SHP77 treated with DMSO at 0.1 percent for 48 hours (cell line): ENCODE results near the gene SNUPN.

Experiments used
- DNase-seq: peaks from one replicate; lab custom pipeline; 2025; lab: John Stamatoyannopoulos, UW

The SNUPN gene

GRCh38 chr15:75625542-75626347 is at the start of gene SNUPN:
SNUPN (minus strand) TSS chr15:75625725; CDS start chr15:75621051, 4,674 bp downstream.
- peak; percentile 93 for DNase-seq

- DNase-seq: no peak
These were observed 48.8 kb upstream of the SNUPN start for GRCh38 chr15:75674366-75674765.

GRCh38 chr15:75673426-75674235 is 48.1 kb upstream of the SNUPN start:
- DNase-seq: no peak

GRCh38 chr15:75672646-75673425 is 47.3 kb upstream of the SNUPN start:
- no peak for DNase-seq

GRCh38 chr15:75671730-75672602 is 46.4 kb upstream of the SNUPN start:
- no peak for DNase-seq

GRCh38 chr15:75669879-75670212 is 44.3 kb upstream of the SNUPN start:
- no peak for DNase-seq

- no peak for DNase-seq
These were observed 43.8 kb upstream of the SNUPN start for GRCh38 chr15:75669191-75669878.

GRCh38 chr15:75666823-75667501 is 41.4 kb upstream of the SNUPN start:
- DNase-seq: no peak

- peak; percentile 72 for DNase-seq
These were observed 38.5 kb upstream of the SNUPN start for GRCh38 chr15:75663931-75664421.

- DNase-seq: peak; percentile 36
These were observed 37.4 kb upstream of the SNUPN start for GRCh38 chr15:75662823-75663519.

GRCh38 chr15:75661756-75662140 is 36.2 kb upstream of the SNUPN start:
- DNase-seq: no peak

GRCh38 chr15:75661100-75661755 is 35.7 kb upstream of the SNUPN start:
- DNase-seq: no peak

- peak; percentile 65 for DNase-seq
These were observed 34.6 kb upstream of the SNUPN start for GRCh38 chr15:75659928-75660645.

- no peak for DNase-seq
These were observed 33.7 kb upstream of the SNUPN start for GRCh38 chr15:75659141-75659771.

GRCh38 chr15:75656813-75657212 is 31.3 kb upstream of the SNUPN start:
- DNase-seq: no peak

GRCh38 chr15:75656331-75656730 is 30.8 kb upstream of the SNUPN start:
- DNase-seq: no peak

- DNase-seq: no peak
These were observed 30.4 kb upstream of the SNUPN start for GRCh38 chr15:75655931-75656330.
